ENCODE measurements around the gene ZFPL1. TPM values are rescaled to one million over a fixed set of nuclear protein-coding genes. Genes with fewer than 3 reads are reported as not detected.
A peak's percentile ranks its signal among the peaks of the same experiment; 100 is the strongest.

ZFPL1 gene
- polyA plus RNA-seq, 4 donors: 26.2 to 36.5 (median 31.0) TPM

- DNase-seq (ENCODE audit: low read depth in 4 of 4, low spot score in 3 of 4): no peak
Observed at GRCh38 chr11:65126624-65127274, 42.7 kb downstream of the ZFPL1 start.

DNA sequence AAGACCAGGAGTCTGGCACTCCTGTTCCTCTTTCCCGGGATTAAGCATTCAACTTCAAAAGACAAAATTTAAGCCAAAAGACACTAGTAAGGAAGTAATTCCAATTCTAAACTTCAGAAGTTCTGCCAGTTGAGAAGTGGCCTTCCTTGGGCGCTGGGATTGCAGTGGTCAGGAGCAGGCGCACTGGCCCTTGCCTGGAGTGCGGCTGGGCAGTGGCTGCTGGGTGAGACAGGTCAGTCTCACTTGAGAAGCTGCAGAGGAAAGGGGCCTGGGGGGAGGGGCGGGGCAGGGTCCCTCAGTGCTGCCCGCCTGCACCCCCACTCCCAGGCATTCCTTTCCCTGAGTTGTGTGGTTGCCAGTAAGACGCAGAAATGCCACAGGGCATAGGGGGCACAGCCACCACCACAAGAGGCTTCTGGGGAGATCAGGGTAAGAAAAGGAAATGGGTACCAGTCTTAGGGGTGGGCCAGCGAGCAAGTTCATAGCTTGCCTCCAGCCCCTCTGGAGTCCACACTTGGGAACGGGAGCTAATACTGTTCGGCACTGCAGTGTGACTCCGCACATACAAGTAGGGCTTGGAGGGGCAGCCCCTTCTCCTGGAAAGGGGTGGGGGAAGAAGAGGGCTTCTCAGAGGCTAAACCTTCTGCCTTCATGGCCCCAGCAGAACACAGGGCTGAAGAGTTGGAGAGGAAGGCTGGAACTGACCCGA, 43.6 kb downstream of the ZFPL1 start:
- no peak for DNase-seq (ENCODE audit: low read depth in 4 of 4, low spot score in 3 of 4)

GRCh38 chr11:65128182-65129145, 44.4 kb downstream of the ZFPL1 start:
- no peak for DNase-seq (ENCODE audit: low read depth in 4 of 4, low spot score in 3 of 4)

GRCh38 chr11:65129649-65130441, 45.8 kb downstream of the ZFPL1 start:
- no peak for DNase-seq (ENCODE audit: low read depth in 4 of 4, low spot score in 3 of 4)

GRCh38 chr11:65130631-65131416, 46.8 kb downstream of the ZFPL1 start:
- DNase-seq (ENCODE audit: low read depth in 4 of 4, low spot score in 3 of 4): no peak

DNA sequence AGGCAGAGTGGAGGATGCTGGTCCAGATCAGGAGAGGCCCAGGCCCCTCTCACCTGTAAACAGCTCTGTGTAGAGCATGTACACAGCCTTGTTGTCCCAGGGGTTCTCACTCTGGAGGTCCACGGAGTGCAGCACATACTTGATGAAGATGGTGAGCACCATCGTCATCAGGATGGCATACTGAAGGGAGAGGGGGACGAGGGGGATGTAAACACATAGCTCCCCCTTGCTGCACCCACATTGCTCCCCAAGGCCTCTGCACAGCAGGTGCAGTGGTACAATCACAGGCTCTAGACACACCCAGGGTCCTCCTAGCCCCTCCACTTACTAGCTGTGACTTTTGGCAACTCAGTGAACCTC, 47.4 kb downstream of the ZFPL1 start:
- no peak for DNase-seq (ENCODE audit: low read depth in 4 of 4, low spot score in 3 of 4)

DNA sequence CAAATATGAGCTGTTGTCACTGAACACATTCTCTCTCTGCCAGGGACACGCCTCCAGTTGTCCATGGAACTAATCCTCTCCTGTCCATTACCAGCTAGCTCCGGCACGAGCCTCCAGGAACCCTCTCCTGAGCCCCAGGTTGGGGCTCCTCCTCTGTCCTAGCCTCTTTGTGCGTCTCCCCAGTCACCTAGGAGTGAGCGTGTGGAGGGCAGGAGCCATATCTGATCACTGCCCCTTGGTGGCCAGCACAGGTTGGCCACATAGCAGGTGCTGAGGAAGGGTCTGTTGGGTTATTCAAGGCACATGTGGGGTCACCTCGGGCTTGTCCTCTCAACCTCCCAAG, 47.8 kb downstream of the ZFPL1 start:
- DNase-seq (ENCODE audit: low read depth in 4 of 4, low spot score in 3 of 4): no peak

DNA sequence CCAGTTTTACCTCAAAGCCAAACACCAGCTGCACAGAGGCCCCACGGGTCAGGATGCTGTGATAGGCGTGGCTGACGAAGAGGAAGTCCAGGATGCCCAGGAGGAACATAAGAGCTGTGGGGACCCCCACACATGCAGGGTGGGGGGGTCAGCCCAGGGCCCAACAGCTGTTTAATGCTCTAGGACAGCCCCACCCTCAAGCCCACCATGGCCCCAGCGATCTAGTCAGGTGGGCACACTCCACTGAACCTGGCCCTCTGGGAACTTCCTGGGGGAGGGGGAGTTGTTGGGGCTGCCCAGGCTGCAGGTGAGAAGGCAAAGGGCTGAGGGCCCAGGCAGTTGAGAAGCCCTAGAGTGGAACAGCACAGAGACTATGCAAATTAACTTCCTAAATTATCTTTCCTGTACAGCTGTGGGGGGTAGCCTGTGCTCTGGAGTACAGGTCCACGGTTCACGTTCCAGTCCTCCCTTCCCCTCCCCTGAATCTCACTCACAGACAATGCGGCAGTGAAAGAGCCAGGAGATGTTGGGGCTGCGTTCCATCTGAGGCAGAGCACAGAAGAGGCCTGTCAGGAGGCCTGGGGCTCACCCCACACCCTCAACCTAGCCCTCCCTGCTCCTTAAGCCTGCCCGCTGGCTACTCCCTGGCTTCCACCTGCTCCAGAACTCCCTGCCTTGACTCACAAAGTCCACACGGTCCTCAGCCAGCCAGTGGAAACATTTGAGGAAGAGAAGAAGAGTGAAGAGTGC, 48.4 kb downstream of the ZFPL1 start:
- no peak for DNase-seq (ENCODE audit: low read depth in 4 of 4, low spot score in 3 of 4)

DNA sequence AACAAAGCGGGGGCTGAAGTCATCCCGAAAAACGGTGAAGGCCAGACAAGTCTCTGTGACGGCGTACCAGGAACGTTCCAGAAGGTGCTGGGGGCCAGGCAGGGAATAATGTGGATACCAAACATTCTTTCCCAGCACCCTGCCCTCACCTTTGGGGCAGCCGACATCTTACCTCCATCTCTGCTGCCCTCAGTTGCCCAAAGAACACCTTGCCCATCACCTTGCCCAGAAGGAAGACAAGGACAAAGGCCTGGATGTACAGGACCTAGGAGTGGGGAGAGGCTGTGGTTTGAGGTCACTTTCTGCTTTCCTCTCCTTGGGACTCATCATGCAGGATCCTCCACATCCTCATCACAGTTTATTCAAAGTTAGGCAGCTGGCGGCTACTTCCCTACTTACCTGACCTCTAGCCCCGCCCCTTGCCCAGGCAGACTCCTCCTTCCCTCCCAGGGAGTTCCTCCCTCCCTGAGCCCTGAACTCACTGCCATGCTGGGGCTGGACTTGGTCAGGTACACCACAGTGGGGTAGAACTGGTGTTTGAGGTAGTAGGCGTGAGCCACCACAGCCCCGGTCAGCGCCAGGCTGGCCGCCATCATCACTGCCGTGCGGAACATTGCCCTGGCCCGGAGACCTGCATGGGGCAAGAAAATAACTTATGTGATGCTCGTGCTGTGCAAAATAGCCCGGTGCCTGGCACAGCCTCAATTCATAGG, 49.1 kb downstream of the ZFPL1 start:
- DNase-seq (ENCODE audit: low read depth in 4 of 4, low spot score in 3 of 4): no peak

DNA sequence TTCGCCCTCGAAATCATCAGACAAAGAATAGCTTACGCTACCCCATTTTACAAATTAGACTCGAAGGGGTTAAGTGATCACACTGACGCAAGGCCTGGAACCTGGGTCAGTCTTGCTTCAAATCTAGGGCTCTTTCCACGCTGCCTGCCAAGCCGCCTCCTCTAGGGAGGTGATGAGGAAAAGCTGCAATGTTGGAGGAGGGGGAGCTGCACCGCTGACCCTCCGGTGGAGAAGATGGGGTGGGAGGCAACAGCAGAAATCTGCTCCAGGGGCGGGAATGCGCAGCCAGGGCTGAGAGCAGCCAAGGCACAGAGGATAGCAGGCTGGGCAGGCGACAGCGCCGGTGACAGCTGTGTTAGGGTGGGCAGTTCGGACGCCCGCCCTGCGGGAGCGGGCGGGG, 49.7 kb downstream of the ZFPL1 start:
- DNase-seq (ENCODE audit: low read depth in 4 of 4, low spot score in 3 of 4): no peak

DNA sequence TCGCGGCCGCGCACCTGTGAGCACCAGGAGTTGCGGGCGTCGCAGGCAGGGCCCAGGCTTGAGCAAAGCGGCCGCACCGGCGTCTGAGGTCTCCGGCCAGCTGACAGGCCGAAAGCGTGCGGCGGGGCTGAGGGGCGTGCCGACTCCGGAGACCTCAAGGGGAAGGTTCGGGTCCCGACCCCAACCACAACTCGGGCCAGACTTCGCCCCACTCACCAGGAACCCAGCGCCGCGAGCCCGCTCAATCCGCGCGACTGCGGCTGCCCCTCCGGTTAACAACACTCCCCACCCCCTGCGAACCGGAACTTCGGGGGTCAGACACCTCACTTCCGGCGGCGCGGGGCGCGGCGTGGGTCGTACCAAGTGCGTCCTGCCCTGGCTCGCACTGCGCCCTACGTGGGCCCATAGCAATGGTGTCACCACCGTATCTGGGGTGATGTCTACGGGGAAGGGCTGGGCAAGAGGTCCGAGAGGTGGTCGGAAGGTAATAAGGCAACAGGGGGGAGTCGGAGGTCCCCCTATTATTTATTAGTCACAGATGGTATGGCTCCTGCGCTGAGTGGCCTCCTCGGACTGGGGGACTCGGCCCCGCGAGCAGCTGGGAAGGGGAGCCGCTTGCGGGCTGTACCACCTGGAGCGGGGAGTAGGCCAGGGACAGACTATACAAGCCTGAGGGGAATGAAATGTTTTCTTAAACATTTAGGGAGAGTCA, 50.4 kb downstream of the ZFPL1 start, which contains the start of gene SYVN1:
TSS of gene SYVN1 (minus strand) at position 280 of the 712 bp plus-strand sequence. CDS start 918 bp downstream, outside the sequence.
- peak in 2 of 4 donors; percentile 81 to 91 for DNase-seq (ENCODE audit: low read depth in 4 of 4, low spot score in 3 of 4)

- peak in 3 of 4 donors; percentile 89 to 92 (median 91) for DNase-seq (ENCODE audit: low read depth in 4 of 4, low spot score in 3 of 4)
Observed at GRCh38 chr11:65134952-65135632, 51.1 kb downstream of the ZFPL1 start.

DNA sequence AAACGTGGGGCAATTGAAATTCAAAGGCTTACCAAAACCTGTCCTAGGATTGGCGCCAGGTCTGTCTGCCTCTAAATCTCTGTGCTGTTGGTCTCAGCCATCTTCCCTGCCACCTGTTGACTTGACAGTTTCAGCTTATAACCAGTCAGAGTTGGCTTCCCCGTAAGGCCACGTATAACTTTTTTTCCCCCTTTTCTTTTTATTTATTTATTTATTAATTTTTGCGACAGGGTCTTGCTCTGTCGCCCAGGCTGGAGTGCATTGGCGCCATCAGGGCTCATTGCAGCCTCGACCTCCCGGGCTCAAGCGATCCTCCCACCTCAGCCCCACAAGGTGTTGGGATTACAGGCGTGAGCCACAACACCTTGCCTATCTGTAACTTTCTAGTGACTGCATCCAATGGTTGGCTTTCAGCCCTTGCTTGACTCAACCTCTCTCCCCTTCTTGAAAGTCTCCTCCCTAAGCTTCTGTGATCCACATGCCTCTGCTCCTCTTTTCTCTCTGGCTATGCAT, 51.7 kb downstream of the ZFPL1 start:
- no peak for DNase-seq (ENCODE audit: low read depth in 4 of 4, low spot score in 3 of 4)

- no peak for DNase-seq (ENCODE audit: low read depth in 4 of 4, low spot score in 3 of 4)
Observed at GRCh38 chr11:65136515-65137096, 52.6 kb downstream of the ZFPL1 start.
